GM19023 (cell line): ENCODE results near the gene IAH1.

Source experiments
- ATAC-seq: cut with Tn5 transposase; IDR thresholded peaks from one replicate; pipeline ENCODE4 v1.9.1; 2021; ENCODE audit warnings: mild to moderate bottlenecking, moderate library complexity; ENCODE audit not compliant: unreplicated experiment

Gene IAH1

GRCh38 chr2:9527995-9528787, 53.8 kb downstream of the IAH1 start:
- ATAC-seq: no peak

GRCh38 chr2:9532421-9532820, 58.1 kb downstream of the IAH1 start:
- ATAC-seq: no peak

GRCh38 chr2:9533663-9534062, 59.3 kb downstream of the IAH1 start:
- ATAC-seq: no peak

GRCh38 chr2:9535177-9535576, 60.8 kb downstream of the IAH1 start:
- no peak for ATAC-seq

- ATAC-seq: no peak
These were observed 62.2 kb downstream of the IAH1 start for GRCh38 chr2:9536504-9536903.

GRCh38 chr2:9538000-9538507, 63.7 kb downstream of the IAH1 start:
- ATAC-seq: no peak
